Measurements from ENCODE around the gene LMAN2.
"Not testable (repeated sequence)": the region's sequence is repeated elsewhere in the genome, so short reads cannot be mapped to it uniquely, and the experiment has no call there.

LMAN2 gene

GRCh38 chr5:177364159-177364962, 12.9 kb upstream of the LMAN2 start:
- peak; percentile 65 to 68 for DNase-seq

GRCh38 chr5:177363565-177363964, 12.1 kb upstream of the LMAN2 start:
- no peak for DNase-seq

GRCh38 chr5:177362610-177363507, 11.4 kb upstream of the LMAN2 start:
- DNase-seq: peak; percentile 80 to 83

- DNase-seq: no peak
Observed at GRCh38 chr5:177362292-177362609, 10.8 kb upstream of the LMAN2 start.

GRCh38 chr5:177361418-177362291, 10.2 kb upstream of the LMAN2 start:
- peak in 1 of 2 experiments; percentile 46 for DNase-seq

- not testable (repeated sequence) for DNase-seq
Observed at GRCh38 chr5:177360740-177361139, 9.3 kb upstream of the LMAN2 start.

GRCh38 chr5:177359860-177360259, 8.4 kb upstream of the LMAN2 start:
- DNase-seq: no peak

- no peak for DNase-seq
Observed at GRCh38 chr5:177359451-177359851, 8.0 kb upstream of the LMAN2 start.

- peak in 1 of 2 experiments; percentile 51 for DNase-seq
Observed at GRCh38 chr5:177358370-177358819, 6.9 kb upstream of the LMAN2 start.

GRCh38 chr5:177357459-177358351, 6.2 kb upstream of the LMAN2 start, which contains the start of gene RGS14:
RGS14 (plus strand) TSS chr5:177357924; CDS start chr5:177358025, 101 bp downstream.
- DNase-seq: peak; percentile 68 to 77

- DNase-seq: no peak
Observed at GRCh38 chr5:177357146-177357458, 5.6 kb upstream of the LMAN2 start.

GRCh38 chr5:177356746-177357145, 5.3 kb upstream of the LMAN2 start:
- no peak for DNase-seq

GRCh38 chr5:177355868-177356168, 4.3 kb upstream of the LMAN2 start:
- no peak for DNase-seq

GRCh38 chr5:177355162-177355867, 3.8 kb upstream of the LMAN2 start:
- no peak for DNase-seq

GRCh38 chr5:177354711-177355110, 3.2 kb upstream of the LMAN2 start:
- no peak for DNase-seq

GRCh38 chr5:177354256-177354655, 2.8 kb upstream of the LMAN2 start:
- no peak for DNase-seq

GRCh38 chr5:177353093-177353492, 1.6 kb upstream of the LMAN2 start:
- no peak for DNase-seq

GRCh38 chr5:177350776-177351391, 584 bp downstream of the LMAN2 start:
- DNase-seq: no peak

- DNase-seq: no peak
Observed at GRCh38 chr5:177349762-177350161, 1.7 kb downstream of the LMAN2 start.

- no peak for DNase-seq
Observed at GRCh38 chr5:177349362-177349647, 2.2 kb downstream of the LMAN2 start.

- DNase-seq: no peak
Observed at GRCh38 chr5:177347699-177348098, 3.8 kb downstream of the LMAN2 start.

Data from activated T-cell treated with anti-CD3 and anti-CD28 coated beads, Interleukin-2, amount 50 U/mL, for 48 hours (primary cell).